Measurements from ENCODE around the gene RILPL1.
"Not testable (repeated sequence)": the region's sequence is repeated elsewhere in the genome, so short reads cannot be mapped to it uniquely, and the experiment has no call there.

RILPL1 gene, protein sequence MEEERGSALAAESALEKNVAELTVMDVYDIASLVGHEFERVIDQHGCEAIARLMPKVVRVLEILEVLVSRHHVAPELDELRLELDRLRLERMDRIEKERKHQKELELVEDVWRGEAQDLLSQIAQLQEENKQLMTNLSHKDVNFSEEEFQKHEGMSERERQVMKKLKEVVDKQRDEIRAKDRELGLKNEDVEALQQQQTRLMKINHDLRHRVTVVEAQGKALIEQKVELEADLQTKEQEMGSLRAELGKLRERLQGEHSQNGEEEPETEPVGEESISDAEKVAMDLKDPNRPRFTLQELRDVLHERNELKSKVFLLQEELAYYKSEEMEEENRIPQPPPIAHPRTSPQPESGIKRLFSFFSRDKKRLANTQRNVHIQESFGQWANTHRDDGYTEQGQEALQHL

DNA sequence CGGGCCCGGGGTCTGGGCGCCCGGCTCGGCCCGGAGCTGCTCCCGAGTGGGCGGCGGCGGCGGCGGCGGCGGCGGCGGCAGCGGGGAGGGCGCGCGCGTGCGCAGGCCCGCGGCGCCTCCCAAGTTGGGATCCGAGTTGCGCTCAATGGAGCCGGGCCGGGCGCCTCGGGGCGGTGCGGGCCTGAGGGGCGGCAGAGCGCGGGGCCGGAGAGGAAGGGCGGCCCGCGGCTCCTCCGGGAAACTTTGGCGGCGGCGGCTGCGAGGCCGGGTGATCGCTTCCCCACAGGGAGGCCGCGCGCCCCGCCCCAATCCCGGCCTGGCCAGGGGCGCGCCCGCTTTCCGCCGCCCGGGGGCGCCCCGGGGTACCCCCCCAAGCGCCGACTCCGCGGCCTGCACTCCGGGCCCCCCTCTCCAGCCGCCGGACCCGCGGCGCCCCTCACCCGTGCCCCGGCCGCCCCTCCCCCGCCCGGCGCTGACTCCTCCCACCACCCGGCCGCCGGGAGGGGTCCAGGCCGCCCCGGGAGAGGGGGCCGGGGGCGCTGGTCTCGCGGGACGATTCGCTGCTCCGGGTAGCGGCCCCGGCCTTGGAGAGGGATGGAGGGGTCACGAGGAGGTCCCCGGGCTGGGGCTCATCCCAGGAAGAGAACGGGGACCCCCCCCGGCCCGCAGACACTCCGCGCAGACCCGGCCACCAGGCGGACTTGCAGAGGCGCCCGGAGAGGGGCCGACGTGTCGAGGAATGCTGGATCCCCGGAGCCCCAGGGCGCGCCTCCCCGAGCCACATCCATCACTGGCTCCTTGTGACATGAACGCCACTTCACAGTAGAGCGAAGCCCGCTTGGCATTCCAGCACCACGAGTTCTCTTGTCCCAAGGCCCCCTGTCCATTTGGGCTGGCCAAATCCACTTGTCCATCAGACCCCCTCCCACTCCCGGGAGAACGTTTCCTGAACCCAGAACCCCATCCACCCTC is at the start of gene RILPL1:
TSS of gene RILPL1 (minus strand) at position 48 of the 972 bp plus-strand sequence. CDS start 237 bp downstream, outside the sequence.
- DNase-seq = no peak

DNA sequence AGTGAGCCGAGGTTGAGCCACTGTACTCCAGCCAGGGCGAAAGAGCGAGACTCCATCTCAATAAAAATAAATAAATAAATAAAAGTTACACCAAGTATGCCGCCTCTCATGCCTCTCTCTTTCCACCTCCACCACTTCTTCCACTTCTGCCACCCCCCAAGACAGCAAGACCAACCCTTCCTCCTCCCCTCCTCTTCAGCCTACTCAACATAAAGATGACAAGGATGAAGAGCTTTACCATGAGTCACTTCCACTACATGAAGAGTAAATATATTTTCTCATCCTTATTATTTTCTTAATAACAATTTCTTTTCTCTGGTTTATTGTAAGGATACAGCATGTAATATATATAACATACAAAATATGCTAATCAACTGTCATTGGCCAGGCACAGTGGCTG is 47.3 kb upstream of the RILPL1 start:
- DNase-seq = no peak

DNA sequence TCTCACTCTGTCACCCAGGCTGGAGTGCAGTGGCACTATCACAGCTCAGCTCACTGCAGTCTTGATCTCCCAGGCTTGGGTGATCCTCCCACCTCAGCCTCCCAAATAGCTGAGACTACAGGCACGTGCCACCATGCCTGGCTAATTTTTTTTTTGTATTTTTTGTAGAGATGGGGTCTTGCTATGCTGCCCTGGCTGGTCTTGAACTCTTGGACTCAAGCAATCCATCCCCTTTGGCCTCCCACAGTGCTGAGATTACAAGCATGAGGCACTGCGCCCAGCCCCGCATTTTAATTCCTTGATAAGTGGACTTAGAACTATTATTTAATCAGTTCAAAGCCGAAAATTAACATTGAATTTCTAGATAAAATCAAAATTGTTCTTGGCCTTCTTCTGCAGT is 45.3 kb upstream of the RILPL1 start:
- not testable (repeated sequence) for DNase-seq

DNA sequence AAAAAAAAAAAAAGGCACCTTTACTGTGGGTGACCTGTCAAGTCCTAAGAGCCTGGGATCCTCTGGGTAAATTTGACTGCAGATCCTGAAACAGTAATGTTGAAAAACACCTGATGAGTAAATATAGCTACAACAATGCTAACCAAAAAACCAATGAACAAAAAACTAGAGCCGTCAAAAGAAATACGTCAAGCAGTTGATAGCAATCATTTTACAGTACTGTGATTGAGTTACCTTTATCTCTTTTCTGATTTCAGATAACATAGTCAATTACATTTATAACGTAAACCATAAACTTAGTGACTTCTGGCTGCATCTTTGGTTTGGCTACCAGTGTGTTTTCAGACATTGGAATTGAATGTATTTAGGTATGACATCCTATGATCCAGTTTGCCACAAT is 44.7 kb upstream of the RILPL1 start:
- no peak for DNase-seq

DNA sequence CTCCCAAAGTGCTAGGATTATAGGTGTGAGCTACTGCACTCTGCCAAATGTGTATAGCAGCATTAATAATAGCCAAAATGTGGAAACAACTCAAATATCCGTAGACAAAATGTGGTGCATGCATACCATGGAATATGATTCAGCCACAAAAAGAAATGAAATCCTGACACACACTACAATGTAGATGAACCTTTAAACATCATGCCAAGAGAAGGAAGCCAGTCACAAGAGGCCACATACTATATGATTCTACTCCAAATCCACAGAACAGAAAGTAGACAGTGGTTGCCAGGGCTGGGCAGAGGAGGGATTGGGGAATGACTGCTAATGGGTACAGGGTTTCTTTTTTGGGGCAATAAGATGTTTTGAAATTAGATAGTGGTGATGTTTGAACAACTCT is 43.1 kb upstream of the RILPL1 start:
- DNase-seq = no peak

DNA sequence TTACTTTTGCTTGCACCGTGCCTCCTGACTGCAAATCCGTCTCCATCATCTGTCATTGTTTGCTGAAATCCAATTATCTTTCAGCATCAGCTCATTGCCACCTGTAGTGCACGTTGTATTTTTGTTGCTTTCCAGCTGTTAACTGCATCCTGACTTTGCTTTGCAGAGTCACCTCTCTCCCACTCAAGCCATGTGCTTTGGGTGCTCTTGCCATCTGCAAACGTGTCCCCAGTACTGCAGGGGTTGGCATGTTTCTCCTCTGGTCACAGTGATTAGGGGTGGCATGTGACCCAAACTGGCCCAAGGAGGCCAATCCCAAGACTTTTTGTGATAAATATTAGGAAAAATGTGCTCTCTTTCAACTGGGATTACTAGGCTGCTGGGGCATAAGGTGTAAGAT is 40.4 kb upstream of the RILPL1 start:
- DNase-seq = no peak

DNA sequence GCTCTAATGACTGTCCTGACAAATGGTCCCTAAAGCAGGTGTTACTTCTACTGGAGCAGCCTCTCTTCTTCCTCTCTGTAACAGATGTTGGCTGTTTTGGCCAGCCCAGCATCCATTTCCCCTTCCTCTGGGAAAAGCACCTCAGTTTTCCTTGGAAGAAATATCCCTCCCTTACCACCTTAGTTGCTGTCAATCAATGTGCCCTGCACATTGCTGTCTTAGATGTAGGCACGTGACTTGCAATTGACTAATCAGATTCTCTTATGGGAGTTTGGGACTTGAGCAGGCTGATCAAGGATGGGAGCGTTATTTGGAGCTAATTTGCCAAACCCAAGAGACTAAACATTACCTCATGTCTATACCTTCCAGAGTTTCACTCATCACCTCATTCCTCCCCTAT is 38.9 kb upstream of the RILPL1 start:
- DNase-seq = no peak

DNA sequence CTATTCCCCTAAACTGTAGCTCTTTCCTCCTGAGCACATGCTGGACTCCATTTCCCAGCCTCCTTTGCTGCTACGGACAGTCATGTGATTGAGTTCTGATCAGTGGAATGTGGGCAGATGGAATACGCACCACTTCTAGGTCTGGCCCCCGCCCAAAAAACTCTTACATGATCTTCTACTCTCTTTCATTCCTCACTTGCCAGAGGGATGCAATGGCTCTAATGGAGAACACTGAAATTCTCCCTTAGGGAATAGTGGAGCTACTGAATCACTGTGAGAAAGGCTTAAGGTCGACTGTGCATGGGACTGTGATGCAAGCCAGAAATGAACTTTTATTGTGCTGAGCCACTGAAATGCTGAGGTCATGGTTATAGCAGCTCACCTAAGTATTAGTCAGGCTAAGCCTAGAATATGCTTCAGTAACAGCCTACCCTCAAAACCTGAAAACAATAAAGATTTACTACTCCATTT is 37.9 kb upstream of the RILPL1 start:
- no peak for DNase-seq

DNA sequence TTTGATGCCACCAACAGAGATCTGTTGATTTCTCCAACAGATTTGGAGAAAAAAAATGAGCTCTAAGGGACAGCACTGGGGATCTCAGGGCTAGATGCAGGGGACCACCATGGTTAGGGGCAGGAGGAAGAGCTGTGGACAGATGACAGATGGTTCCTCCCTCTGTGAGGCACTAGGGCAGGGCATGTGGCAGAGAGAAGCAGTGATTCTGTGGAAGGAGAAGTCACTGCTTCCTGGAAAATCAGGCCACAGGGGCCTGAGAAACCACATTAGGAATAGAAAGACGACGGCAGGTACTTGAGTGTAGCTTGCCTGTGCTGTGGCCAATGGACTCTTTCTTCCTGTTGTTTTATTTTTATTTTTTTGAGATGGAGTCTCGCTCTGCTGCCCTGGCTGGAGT is 25.9 kb upstream of the RILPL1 start:
- DNase-seq = no peak

DNA sequence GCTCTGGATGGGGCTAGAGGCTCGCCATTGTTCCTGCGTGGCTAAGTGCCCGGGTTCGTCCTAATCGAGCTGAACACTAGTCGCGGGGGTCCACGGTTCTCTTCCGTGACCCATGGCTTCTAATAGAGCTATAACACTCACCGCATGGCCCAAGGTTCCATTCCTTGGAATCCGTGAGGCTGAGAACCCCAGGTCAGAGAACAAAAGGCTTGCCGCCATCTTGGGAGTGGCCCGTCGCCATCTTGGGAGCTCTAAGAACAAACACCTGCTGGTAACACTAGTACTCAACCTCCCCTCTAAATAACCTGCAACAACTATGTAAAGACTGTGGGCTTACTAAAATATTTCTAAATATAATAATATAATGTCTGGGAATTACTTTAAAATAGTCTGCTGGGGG is 25.0 kb upstream of the RILPL1 start:
- not testable (repeated sequence) for DNase-seq

DNA sequence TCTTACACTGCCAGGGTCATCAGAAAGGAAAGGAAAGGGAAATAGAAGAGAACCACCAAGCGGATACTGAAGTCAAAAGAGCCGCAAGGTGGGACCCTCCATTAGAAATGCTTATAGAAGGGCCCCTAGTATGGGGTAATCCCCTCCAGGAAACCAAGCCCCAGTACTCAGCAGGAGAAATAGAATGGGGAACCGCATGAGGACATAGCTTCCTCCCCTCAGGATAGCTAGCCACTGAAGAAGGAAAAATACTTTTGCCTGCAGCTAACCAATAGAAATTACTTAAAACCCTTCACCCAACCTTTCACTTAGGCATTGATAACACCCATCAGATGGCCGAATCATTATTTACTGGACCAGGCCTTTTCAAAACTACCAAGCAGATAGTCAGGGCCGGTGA is 21.3 kb upstream of the RILPL1 start:
- not testable (repeated sequence) for DNase-seq

DNA sequence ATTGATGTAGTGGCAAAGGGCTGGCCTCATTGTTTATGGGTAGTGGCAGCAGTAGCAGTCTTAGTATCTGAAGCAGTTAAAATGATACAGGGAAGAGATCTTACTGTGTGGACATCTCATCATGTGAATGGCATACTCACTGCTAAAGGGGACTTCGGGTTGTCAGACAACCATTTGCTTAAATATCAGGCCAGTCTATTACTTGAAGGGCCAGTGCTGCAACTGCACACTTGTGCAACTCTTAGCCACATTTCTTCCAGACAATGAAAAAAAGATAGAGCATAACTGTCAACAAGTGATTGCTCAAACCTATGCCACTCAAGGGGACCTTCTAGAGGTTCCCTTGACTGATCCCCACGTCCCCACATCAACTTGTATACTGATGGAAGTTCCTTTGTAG is 20.6 kb upstream of the RILPL1 start:
- not testable (repeated sequence) for DNase-seq

DNA sequence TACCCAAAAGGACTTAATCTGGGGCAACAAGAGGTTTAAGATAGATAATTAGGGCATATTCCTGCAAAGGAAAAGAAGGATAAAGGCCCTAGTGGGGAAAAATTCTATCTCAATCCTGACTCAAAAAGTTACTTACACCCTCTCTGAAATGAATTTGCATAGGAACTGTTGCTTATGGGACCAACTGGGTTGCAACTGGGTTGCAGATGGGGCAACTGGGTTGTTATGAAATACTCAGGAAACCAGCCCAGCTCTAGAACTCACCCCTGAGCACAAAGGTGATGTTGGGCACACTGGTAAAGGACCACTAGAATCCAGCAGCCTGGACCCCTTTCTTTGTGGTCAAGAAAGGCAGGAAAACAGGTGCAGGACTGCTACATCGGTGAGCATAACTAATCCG is 17.2 kb upstream of the RILPL1 start:
- no peak for DNase-seq

DNA sequence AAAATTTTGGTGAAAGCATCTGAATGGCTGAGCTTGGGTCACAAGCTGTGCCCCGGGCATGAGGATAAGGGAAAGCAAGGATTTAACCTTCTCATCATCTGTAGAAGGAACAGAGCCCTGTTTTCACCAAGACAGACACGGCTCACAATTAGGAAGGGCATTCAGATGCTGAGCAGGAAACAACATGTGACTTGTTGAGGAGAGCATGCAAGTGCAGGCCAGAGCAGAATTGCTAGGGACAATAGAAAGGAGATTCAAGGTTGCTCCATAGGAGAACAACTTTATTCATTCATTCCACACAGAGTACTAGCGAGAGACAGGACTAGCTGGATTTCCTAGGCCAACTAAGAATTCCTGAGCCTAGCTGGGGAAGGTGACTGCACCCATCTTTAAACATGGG is 14.6 kb upstream of the RILPL1 start:
- no peak for DNase-seq

DNA sequence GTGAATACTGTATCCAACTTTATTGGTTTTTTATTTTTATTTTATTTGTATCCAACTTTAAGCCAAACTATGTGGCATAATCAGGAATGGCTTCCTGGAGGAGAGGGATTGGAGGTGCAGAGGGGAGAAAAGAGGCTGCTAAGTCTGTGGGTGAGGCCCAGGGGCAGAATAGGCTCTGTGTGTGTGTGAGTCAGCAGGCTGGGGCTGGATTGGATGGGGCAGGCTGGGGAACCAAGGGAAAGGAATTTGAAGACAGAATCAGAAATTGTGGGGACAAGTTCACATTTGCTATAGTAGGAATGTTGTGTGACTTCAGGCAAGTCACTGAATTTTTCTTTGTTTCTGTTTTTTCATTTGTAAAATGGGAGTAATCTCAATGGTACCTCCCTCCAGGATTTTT is 12.8 kb upstream of the RILPL1 start:
- DNase-seq = no peak

DNA sequence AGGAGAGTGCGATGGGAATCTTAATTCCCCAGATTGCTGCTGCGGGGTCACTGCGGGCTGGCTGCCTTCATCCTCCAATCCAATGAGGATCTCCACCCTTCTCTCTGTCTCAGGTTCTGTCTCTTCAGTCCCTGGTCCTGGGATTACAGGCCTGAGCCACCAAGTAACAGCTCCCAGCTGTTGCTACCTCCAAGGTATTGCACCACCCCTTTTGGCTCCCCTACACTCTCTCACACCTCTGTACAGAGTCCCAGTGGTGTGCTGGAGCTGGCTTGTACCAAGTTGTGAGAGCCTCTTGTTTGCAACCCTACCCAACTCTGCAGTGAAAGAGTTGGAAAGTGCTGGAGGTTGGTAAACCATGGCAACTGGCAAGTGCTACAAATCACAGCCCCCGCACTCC is 10.0 kb upstream of the RILPL1 start:
- DNase-seq = no peak

DNA sequence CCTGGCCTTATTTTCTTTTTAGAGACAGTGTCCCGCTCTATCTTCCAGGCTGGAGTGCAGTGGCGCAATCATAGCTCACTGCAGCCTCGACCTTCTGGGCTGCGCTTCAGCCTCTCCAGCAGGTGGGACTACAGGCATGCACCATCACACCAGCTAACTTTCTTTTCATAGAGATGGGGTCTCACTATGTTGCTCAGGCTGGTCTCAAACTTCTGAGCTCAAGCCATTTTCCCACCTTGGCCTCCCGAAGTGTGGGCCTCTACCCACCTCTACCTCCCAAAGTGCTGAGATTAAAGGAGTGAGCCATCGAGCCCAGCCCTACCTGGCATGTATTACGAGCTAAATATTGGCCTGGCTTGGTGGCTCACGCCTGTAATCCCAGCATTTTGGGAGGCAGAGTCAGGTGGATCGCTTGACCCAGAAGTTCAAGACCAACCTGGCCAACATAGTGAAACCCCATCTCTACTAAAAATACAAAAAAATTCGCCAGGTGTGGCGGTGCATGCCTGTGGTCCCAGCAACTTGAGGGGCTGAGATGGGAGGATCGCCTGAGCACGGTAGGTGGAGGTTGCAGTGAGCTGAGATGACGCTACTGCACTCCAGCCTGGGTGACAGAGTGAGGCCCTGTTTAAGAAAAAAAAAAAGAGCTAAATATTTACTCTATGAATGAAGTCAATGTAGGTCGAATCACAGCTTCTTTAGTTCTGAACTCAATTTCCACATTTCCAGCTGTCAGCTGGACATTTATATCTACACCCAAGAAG is 7.6 kb upstream of the RILPL1 start:
- DNase-seq = no peak

DNA sequence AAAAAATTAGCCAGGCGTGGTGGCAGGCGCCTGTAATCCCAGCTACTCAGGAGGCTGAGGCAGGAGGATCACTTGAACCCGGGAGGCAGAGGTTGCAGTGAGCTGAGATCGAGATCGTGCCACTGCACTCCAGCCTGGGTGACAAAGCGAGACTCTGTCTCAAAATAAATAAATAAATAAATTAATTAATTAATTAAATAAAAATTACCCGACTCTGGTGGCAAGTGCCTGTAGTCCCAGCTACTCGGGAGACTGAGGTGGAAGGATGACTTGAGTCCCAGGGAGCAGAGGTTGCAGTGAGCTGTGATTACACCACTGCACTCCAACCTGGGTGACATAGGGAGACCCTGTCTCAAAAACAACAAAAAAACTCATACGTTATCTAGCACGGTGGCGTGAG is 2.4 kb upstream of the RILPL1 start:
- not testable (repeated sequence) for DNase-seq

DNA sequence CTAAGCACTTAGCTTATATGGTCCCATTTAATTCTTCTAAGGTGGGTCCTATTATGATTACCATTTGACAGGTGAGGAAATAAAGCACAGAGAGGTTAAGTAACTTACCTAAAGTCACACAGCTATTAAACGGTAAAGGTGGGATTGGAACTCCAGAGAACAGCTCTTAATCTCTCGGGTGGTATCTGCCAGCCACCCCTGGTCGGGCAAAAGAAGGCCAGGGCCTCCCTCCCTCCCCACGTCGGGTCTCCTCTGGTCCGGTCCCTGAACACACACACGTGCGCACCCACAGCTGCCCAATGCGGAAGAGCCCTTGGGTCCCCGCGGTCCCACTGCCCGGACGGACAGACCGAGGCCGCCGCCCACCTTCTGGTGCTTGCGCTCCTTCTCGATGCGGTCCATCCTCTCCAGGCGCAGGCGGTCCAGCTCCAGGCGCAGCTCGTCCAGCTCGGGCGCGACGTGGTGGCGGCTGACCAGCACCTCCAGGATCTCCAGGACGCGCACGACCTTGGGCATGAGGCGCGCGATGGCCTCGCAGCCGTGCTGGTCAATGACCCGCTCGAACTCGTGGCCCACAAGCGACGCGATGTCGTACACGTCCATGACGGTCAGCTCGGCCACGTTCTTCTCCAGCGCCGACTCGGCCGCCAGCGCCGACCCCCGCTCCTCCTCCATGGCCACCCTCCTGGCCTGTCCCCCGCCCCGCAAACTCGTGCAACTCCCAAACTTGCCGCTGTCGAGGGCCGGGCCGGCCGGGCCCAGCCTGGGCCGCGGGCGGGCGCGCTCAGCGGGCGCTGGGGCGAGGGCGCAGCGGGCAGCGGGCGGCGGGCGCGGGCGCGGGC is 490 bp downstream of the RILPL1 start:
- DNase-seq = no peak

DNA sequence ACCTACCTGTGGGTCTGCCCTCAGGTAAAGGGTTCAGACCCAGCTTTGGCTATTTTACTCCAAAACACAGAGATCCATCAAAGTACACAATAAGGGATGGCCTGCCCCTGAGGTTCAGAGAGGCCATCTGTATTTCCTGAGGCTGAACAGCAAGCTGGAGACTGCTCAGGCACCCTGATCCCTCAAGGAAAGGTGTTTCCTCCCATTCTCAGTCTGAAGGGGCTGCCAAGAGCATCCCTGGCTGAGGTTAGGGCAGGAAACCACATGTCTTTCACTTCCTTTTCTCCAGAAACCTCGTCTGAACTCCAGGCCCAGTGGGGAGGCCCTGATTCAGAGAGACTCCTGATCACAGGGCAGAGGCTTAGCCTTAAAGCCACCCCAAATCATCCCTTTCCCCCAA is 1.5 kb downstream of the RILPL1 start:
- DNase-seq = no peak

DNA sequence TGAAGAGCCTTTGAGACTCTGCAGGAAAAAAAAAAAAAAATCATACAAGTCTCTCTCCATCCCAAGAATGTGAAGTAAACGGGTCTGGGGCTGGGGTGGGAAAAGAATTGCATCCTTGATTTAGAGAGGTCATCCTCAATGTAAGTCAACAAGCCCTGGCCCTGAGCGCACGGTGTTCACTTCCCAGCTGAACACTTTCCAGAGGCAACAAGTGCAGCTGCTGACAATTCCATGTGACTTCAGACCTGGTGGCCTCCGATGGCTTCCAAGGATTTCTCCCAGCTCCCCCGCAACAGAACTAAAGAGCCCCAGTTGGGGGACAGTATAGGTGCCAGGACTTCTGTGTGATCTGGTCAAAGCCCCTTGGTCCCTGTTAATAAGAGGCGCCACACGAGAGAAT is 2.4 kb downstream of the RILPL1 start:
- DNase-seq = no peak

DNA sequence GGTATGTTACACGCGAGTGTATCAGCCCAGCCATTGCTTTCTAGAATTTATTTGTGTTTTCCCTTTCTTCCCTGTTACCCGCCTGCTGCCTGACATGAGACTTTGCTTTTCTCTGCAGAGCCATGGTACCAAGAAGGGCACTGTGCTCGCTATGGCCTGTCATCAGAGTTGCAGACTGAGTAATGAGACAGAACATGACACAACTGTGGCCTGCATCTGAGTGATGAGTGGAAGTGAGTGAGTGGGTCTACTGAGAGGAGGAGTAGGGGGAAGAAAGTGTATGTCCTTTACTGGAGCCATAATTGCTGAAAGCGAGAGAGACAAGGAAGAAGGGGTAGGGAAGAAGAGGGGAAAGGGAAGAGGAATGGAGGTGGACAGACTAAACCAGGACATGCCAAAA is 2.9 kb downstream of the RILPL1 start:
- no peak for DNase-seq

Measured in NCI-H1092 (cell line).